HCT116 (cell line): ENCODE measurements around the gene SRGAP3. TPM values are rescaled to one million over a fixed set of nuclear protein-coding genes. Genes with fewer than 3 reads are reported as not detected.

ENCODE experiments used
- ATAC-seq: fragments of 200-7000 bp; cut with Tn5 transposase; 2 replicates; pipeline ENCODE4 v1.9.1; 2020; ENCODE audit warnings: mild to moderate bottlenecking, moderate library complexity
- BruUV-seq: library from RNA; stranded (reverse); fragments of 400-500 nt; replicated peaks from 2 replicates; lab custom pipeline; 2021; lab: Mats Ljungman, UMichigan
- CTCF ChIA-PET: fragments of 300-600 bp; sonication (Branson Sonifier 250); formaldehyde crosslinking; loops from one replicate; lab custom pipeline; 2021; ENCODE audit warnings: antibody characterized with exemption; lab: Charles Lee
- POLR2A ChIA-PET: fragments of 300-600, 350-600 bp; sonication (Branson Sonifier 250); formaldehyde crosslinking; loops from one replicate; lab custom pipeline; 2021; ENCODE audit warnings: antibody characterized with exemption; lab: Charles Lee
- RAD21 ChIA-PET, 2 experiments: fragments of 300-600 bp; sonication (Branson Sonifier 250); formaldehyde crosslinking; loops; one replicate each; lab custom pipeline; 2023; ENCODE audit warnings: low total read pairs in 2 of 2; ENCODE audit not compliant: uncharacterized antibody in 2 of 2, unreplicated experiment in 2 of 2, low non-redundant PET in 1 of 2; lab: Charles Lee
- DNase-seq: peaks from one replicate; pipeline ENCODE4 v3.0.0-alpha.2; 2010; ENCODE audit warnings: low read depth, low spot score
- H2AFZ ChIP-seq: fragments of 200-600 bp; shearing (Covaris generic), sonication (generic); 2 replicates; pipeline ENCODE4 v1.6.1; 2017; ENCODE audit warnings: low read depth, mixed run types, mixed read lengths, antibody characterized with exemption, low read length; ENCODE audit not compliant: poor library complexity, severe bottlenecking
- H3K27ac ChIP-seq: 2 replicates; pipeline ENCODE4 v1.5.1; 2012; ENCODE audit warnings: low read depth, low read length
- H3K27me3 ChIP-seq: fragments of 200-600 bp; sonication (generic); 2 replicates; pipeline ENCODE4 v1.6.1; 2016; ENCODE audit warnings: mixed run types, low read length, mixed read lengths; ENCODE audit not compliant: insufficient read depth
- H3K36me3 ChIP-seq, 2 experiments: fragments of 200-500 bp in 1 of 2; fragments of 200-600 bp in 1 of 2; sonication (Bioruptor generic) in 1 of 2; sonication (generic) in 1 of 2; 2 replicates each; pipeline versions ENCODE4 v1.5.1 to v1.6.1; 2014 to 2016; ENCODE audit warnings: low read length in 2 of 2, inconsistent platforms in 1 of 2, mixed read lengths in 1 of 2, mixed run types in 1 of 2; ENCODE audit not compliant: insufficient read depth in 2 of 2, control insufficient read depth in 1 of 2
- H3K4me1 ChIP-seq, 2 experiments: fragments of 200-600 bp in 1 of 2; sonication (generic) in 1 of 2; 2 replicates each; pipeline versions ENCODE4 v1.5.1 to v1.6.1; 2012 to 2017; ENCODE audit warnings: low read length in 2 of 2, inconsistent platforms in 1 of 2, mild to moderate bottlenecking in 1 of 2, mixed read lengths in 1 of 2, mixed run types in 1 of 2, moderate library complexity in 1 of 2; ENCODE audit not compliant: insufficient read depth in 2 of 2, control insufficient read depth in 1 of 2
- H3K4me2 ChIP-seq: fragments of 200-600 bp; sonication (generic); 2 replicates; pipeline ENCODE4 v1.6.1; 2017; ENCODE audit warnings: mixed run types, low read length, mixed read lengths
- H3K4me3 ChIP-seq, 2 experiments: fragments of 200-600 bp in 1 of 2; sonication (generic) in 1 of 2; replicated peaks in 1 of 2; 2 replicates each; pipeline ENCODE4 v1.5.1; 2011 to 2016; ENCODE audit warnings: low read length in 2 of 2, control low read depth in 1 of 2, low read depth in 1 of 2, mild to moderate bottlenecking in 1 of 2, mixed read lengths in 1 of 2, mixed run types in 1 of 2
- H3K79me2 ChIP-seq: fragments of 200-600 bp; sonication (generic); 2 replicates; pipeline ENCODE4 v1.6.1; 2017; ENCODE audit warnings: mild to moderate bottlenecking, mixed run types, low read length, moderate library complexity, mixed read lengths; ENCODE audit not compliant: insufficient read depth
- H3K9ac ChIP-seq: fragments of 200-600 bp; sonication (generic); 2 replicates; pipeline ENCODE4 v1.6.1; 2016; ENCODE audit warnings: low read length, mixed read lengths
- H3K9me2 ChIP-seq: fragments of 200-600 bp; sonication (generic), shearing (Covaris generic); 2 replicates; pipeline ENCODE4 v1.6.1; 2017; ENCODE audit warnings: mixed run types, mild to moderate bottlenecking, moderate library complexity; ENCODE audit not compliant: insufficient read depth
- H3K9me3 ChIP-seq, 2 experiments: fragments of 200-500 bp in 1 of 2; fragments of 200-600 bp in 1 of 2; sonication (Bioruptor generic) in 1 of 2; sonication (generic) in 1 of 2; 2 replicates each; pipeline ENCODE4 v1.6.1; 2014 to 2017; ENCODE audit warnings: low read length in 2 of 2, mixed read lengths in 2 of 2, inconsistent platforms in 1 of 2, low read depth in 1 of 2, mild to moderate bottlenecking in 1 of 2, mixed run types in 1 of 2, moderate library complexity in 1 of 2; ENCODE audit not compliant: control insufficient read depth in 1 of 2, insufficient read depth in 1 of 2
- H4K20me1 ChIP-seq: fragments of 200-600 bp; sonication (generic), shearing (Covaris generic); 2 replicates; pipeline ENCODE4 v1.6.1; 2017; ENCODE audit warnings: mixed run types, mild to moderate bottlenecking, moderate library complexity; ENCODE audit not compliant: insufficient read depth
- ATF3 ChIP-seq: IDR thresholded peaks from 2 replicates; pipeline ENCODE4 v1.6.1; 2012
- CBX3 ChIP-seq: IDR thresholded peaks from 2 replicates; pipeline ENCODE4 v1.6.1; 2012; ENCODE audit warnings: low read depth
- CEBPB ChIP-seq: IDR thresholded peaks from 2 replicates; pipeline ENCODE4 v1.6.1; 2012; ENCODE audit warnings: low read depth
- EGR1 ChIP-seq: IDR thresholded peaks from 2 replicates; pipeline ENCODE4 v1.6.1; 2012; ENCODE audit warnings: low read depth
- ELF1 ChIP-seq: IDR thresholded peaks from 2 replicates; pipeline ENCODE4 v1.6.1; 2012; ENCODE audit warnings: low read depth, borderline replicate concordance
- EZH2 ChIP-seq: fragments of 200-600 bp; sonication (generic); IDR thresholded peaks from 2 replicates; pipeline ENCODE4 v1.6.1; 2017; ENCODE audit warnings: antibody characterized with exemption, mixed run types
- FOSL1 ChIP-seq: IDR thresholded peaks from 2 replicates; pipeline ENCODE4 v1.6.1; 2012; ENCODE audit warnings: low read depth
- JUND ChIP-seq: IDR thresholded peaks from 2 replicates; pipeline ENCODE4 v1.6.1; 2012
- MAX ChIP-seq: IDR thresholded peaks from 2 replicates; pipeline ENCODE4 v1.6.1; 2012
- POLR2A ChIP-seq: IDR thresholded peaks from 2 replicates; pipeline ENCODE4 v1.7.0; 2011; ENCODE audit warnings: borderline replicate concordance; ENCODE audit not compliant: insufficient read depth, insufficient read length; ENCODE audit errors: extremely low read depth
- RAD21 ChIP-seq: IDR thresholded peaks from 2 replicates; pipeline ENCODE4 v1.6.1; 2012; ENCODE audit warnings: low read depth, mild to moderate bottlenecking
- SIN3A ChIP-seq: IDR thresholded peaks from 2 replicates; pipeline ENCODE4 v1.6.1; 2012; ENCODE audit warnings: low read depth
- TCF7L2 ChIP-seq: IDR thresholded peaks from 2 replicates; pipeline ENCODE4 v1.7.0; 2011; ENCODE audit warnings: borderline replicate concordance, inconsistent platforms; ENCODE audit not compliant: insufficient read depth, insufficient read length; ENCODE audit errors: extremely low read depth
- ZBTB33 ChIP-seq: IDR thresholded peaks from 2 replicates; pipeline ENCODE4 v1.6.1; 2011; ENCODE audit warnings: mild to moderate bottlenecking, low read length, moderate library complexity; ENCODE audit not compliant: insufficient replicate concordance; ENCODE audit errors: extremely low read depth
- ZNF274 ChIP-seq: fragments of 200-500 bp; sonication (Bioruptor generic); IDR thresholded peaks from 2 replicates; pipeline ENCODE4 v1.6.1; 2014; ENCODE audit warnings: mild to moderate bottlenecking, low read depth, low read length, inconsistent platforms
- intact Hi-C: fragments of 100-400 bp; cut with micrococcal nuclease; formaldehyde crosslinking; loops from 2 replicates; pipeline ENCODE4 v1.10.0; 2022
- total RNA-seq: library from RNA; stranded (reverse); gene quantifications from one replicate; pipeline ENCODE4 v1.2.1, GENCODE V29; 2021; ENCODE audit not compliant: unreplicated experiment

The SRGAP3 gene
- total RNA-seq, 1 experiment from 2014 or later: 8.3 TPM

- Histone ChIP-seq H3K79me2 (no peaks in the 10 kb centered on the region), H3K27me3 (no peaks in the 10 kb centered on the region), H3K9ac (no peak overlapping the region), H3K4me1 (peaks cover 0 to 7% of the 10 kb centered on the region in 2 experiments; a peak in 1 of 4 replicates), H2AFZ (no peak overlapping the region), H3K27ac (no peak overlapping the region), H4K20me1 (no peaks in the 10 kb centered on the region), H3K36me3 (no peaks in the 10 kb centered on the region), H3K4me2 (no peak overlapping the region), H3K4me3 (no peak overlapping the region), H3K9me2 (no peaks in the 10 kb centered on the region), H3K9me3 (no peaks in the 10 kb centered on the region)
- ChIA-PET POLR2A (no interaction called here), CTCF (no interaction called here), RAD21 (no interaction called here)
- BruUV-seq: no TSS peak
- intact Hi-C loops: no loop called here
- ATAC-seq (no peak), DNase-seq (no peak)
- TF ChIP-seq CEBPB (no peak), POLR2A (no peak), JUND (no peak), FOSL1 (no peak), ATF3 (no peak), ZBTB33 (no peak), CBX3 (no peak), ZNF274 (no peak), ELF1 (no peak), MAX (no peak), EZH2 (no peak), TCF7L2 (no peak), RAD21 (no peak), SIN3A (no peak), EGR1 (no peak)
Observed at GRCh38 chr3:9218514-9218846, 31.0 kb downstream of the SRGAP3 start.
